ENCODE data around the gene SLC22A15.

- TF ChIP-seq CTCF (conservative IDR thresholded peaks at IDR 0.05 in 1 of 2, IDR thresholded peaks at IDR 0.05 in 1 of 2; ENCODE audit: low read depth in 1 of 2, low read length in 2 of 2) (no peak), EZH2 (IDR thresholded peaks at IDR 0.05; ENCODE audit: low read length, missing control alignments) (no peak)
These were observed 11.3 kb downstream of the SLC22A15 start for GRCh38 chr1:115987623-115988022.
